ENCODE results near the gene NEO1. TPM values are rescaled to one million over a fixed set of nuclear protein-coding genes. Genes with fewer than 3 reads are reported as not detected.

The NEO1 gene
- total RNA-seq, 1 donor from 2014 or later = 31.3 TPM

GRCh38 chr15:73265536-73266153 is 213.4 kb downstream of the NEO1 start:
- Histone ChIP-seq H3K4me3 (ENCODE audit: low read length in 3 of 3) (no peak overlapping the region), H3K9me3 (ENCODE audit: control insufficient read depth in 3 of 3, low read length in 3 of 3) (no peaks in the 10 kb centered on the region), H3K27ac (ENCODE audit: low read depth, low read length) (no peak overlapping the region), H3K27me3 (ENCODE audit: control insufficient read depth in 3 of 3, insufficient read depth in 3 of 3, low read length in 3 of 3) (no peaks in the 10 kb centered on the region), H3K36me3 (ENCODE audit: control insufficient read depth in 3 of 3, insufficient read depth in 3 of 3, low read length in 3 of 3) (peaks cover 7 to 28% (median 22%) of the 10 kb centered on the region in 3 donors), H3K4me1 (ENCODE audit: control insufficient read depth in 3 of 3, insufficient read depth in 3 of 3, low read length in 3 of 3) (no peaks in the 10 kb centered on the region), H3K9ac (ENCODE audit: low read depth in 1 of 3, low read length in 3 of 3) (no peak overlapping the region)

- Histone ChIP-seq H3K4me1 (ENCODE audit: control insufficient read depth in 3 of 3, insufficient read depth in 3 of 3, low read length in 3 of 3) (peaks cover 0 to 3% (median 0%) of the 10 kb centered on the region in 3 donors), H3K27me3 (ENCODE audit: control insufficient read depth in 3 of 3, insufficient read depth in 3 of 3, low read length in 3 of 3) (no peaks in the 10 kb centered on the region), H3K9me3 (ENCODE audit: control insufficient read depth in 3 of 3, low read length in 3 of 3) (no peaks in the 10 kb centered on the region), H3K27ac (ENCODE audit: low read depth, low read length) (no peak overlapping the region), H3K36me3 (ENCODE audit: control insufficient read depth in 3 of 3, insufficient read depth in 3 of 3, low read length in 3 of 3) (peaks cover 7 to 25% (median 16%) of the 10 kb centered on the region in 3 donors), H3K4me3 (ENCODE audit: low read length in 3 of 3) (no peak overlapping the region), H3K9ac (ENCODE audit: low read depth in 1 of 3, low read length in 3 of 3) (no peak overlapping the region)
Observed at GRCh38 chr15:73268457-73268856, 216.2 kb downstream of the NEO1 start.

DNA sequence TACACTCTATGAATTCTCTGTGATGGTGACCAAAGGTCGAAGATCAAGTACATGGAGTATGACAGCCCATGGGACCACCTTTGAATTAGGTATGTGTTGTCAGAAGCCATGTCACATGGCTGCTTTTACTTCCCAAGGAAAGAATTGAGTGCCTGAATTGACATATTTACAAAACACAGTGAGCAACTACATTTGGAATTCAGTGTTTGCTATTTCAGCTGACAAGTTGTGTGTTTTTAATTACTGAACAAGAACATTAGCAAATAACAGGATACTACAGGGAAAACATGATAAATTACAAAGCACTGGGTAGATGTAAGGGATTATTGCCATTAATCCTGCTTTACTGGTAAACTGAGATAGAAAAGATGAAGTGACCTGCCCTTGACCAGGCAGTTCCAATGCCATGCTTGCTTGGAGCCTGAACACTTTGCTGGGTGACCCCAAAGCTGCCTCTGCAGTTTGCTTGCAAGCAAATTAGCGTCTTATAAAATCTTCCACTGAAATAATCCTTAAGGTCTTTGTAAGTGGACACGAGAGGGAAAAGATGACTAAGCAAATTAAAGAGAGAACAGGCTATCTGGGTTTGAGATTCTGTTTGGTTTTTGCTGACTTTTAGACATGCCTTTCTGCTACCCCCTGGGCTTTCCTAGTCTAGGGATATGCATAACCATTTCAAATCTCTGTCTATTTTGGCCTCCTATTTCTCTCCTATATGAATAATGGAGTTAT is 218.3 kb downstream of the NEO1 start:
- H3K4me1 ChIP-seq (ENCODE audit: control insufficient read depth in 3 of 3, insufficient read depth in 3 of 3, low read length in 3 of 3) = peaks cover 0 to 3% (median 0%) of the 10 kb centered on the region in 3 donors
- H3K4me3 ChIP-seq (ENCODE audit: low read length in 3 of 3) = no peak overlapping the region
- H3K9me3 ChIP-seq (ENCODE audit: control insufficient read depth in 3 of 3, low read length in 3 of 3) = no peaks in the 10 kb centered on the region
- H3K27ac ChIP-seq (ENCODE audit: low read depth, low read length) = no peak overlapping the region
- H3K27me3 ChIP-seq (ENCODE audit: control insufficient read depth in 3 of 3, insufficient read depth in 3 of 3, low read length in 3 of 3) = no peaks in the 10 kb centered on the region
- H3K36me3 ChIP-seq (ENCODE audit: control insufficient read depth in 3 of 3, insufficient read depth in 3 of 3, low read length in 3 of 3) = peaks cover 10 to 24% (median 20%) of the 10 kb centered on the region in 3 donors
- no peak overlapping the region for H3K9ac ChIP-seq (ENCODE audit: low read depth in 1 of 3, low read length in 3 of 3)

- Histone ChIP-seq H3K27ac (ENCODE audit: low read depth, low read length) (no peak overlapping the region), H3K27me3 (ENCODE audit: control insufficient read depth in 3 of 3, insufficient read depth in 3 of 3, low read length in 3 of 3) (no peaks in the 10 kb centered on the region), H3K36me3 (ENCODE audit: control insufficient read depth in 3 of 3, insufficient read depth in 3 of 3, low read length in 3 of 3) (peaks cover 7 to 17% (median 16%) of the 10 kb centered on the region in 3 donors), H3K4me3 (ENCODE audit: low read length in 3 of 3) (no peak overlapping the region), H3K9me3 (ENCODE audit: control insufficient read depth in 3 of 3, low read length in 3 of 3) (no peaks in the 10 kb centered on the region), H3K4me1 (ENCODE audit: control insufficient read depth in 3 of 3, insufficient read depth in 3 of 3, low read length in 3 of 3) (peaks cover 0 to 3% (median 0%) of the 10 kb centered on the region in 3 donors), H3K9ac (ENCODE audit: low read depth in 1 of 3, low read length in 3 of 3) (peak overlapping the region in 1 of 3 donors; percentile 10)
Observed at GRCh38 chr15:73273181-73274002, 221.1 kb downstream of the NEO1 start.

DNA sequence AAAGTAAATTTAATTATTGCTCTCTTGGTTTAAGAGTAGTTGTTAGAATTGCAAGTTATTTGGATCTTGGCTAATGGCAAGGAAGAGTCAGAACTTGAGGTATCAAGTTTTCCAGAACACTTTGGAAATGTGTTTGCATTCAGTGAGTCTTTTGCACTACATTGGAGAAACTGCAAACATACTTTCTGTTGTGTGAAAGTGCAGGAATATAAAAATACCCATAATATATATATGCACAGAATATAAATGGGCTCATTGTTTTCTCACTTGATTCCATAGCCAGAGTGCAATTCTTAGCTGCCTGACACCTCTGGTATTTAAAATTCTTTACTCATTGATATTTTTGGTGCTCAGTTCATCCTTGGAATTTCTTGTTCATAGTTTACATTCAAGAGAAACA is 223.6 kb downstream of the NEO1 start:
- H3K9me3 ChIP-seq (ENCODE audit: control insufficient read depth in 3 of 3, low read length in 3 of 3) = no peaks in the 10 kb centered on the region
- peaks cover 8 to 10% (median 10%) of the 10 kb centered on the region in 3 donors for H3K36me3 ChIP-seq (ENCODE audit: control insufficient read depth in 3 of 3, insufficient read depth in 3 of 3, low read length in 3 of 3)
- H3K4me1 ChIP-seq (ENCODE audit: control insufficient read depth in 3 of 3, insufficient read depth in 3 of 3, low read length in 3 of 3) = peaks cover 0 to 3% (median 0%) of the 10 kb centered on the region in 3 donors
- H3K27ac ChIP-seq (ENCODE audit: low read depth, low read length) = no peak overlapping the region
- no peak overlapping the region for H3K9ac ChIP-seq (ENCODE audit: low read depth in 1 of 3, low read length in 3 of 3)
- no peaks in the 10 kb centered on the region for H3K27me3 ChIP-seq (ENCODE audit: control insufficient read depth in 3 of 3, insufficient read depth in 3 of 3, low read length in 3 of 3)
- H3K4me3 ChIP-seq (ENCODE audit: low read length in 3 of 3) = no peak overlapping the region

- peaks cover 0 to 5% (median 4%) of the 10 kb centered on the region in 3 donors for H3K4me1 ChIP-seq (ENCODE audit: control insufficient read depth in 3 of 3, insufficient read depth in 3 of 3, low read length in 3 of 3)
- no peaks in the 10 kb centered on the region for H3K9me3 ChIP-seq (ENCODE audit: control insufficient read depth in 3 of 3, low read length in 3 of 3)
- H3K4me3 ChIP-seq (ENCODE audit: low read length in 3 of 3) = no peak overlapping the region
- H3K27ac ChIP-seq (ENCODE audit: low read depth, low read length) = no peak overlapping the region
- no peaks in the 10 kb centered on the region for H3K27me3 ChIP-seq (ENCODE audit: control insufficient read depth in 3 of 3, insufficient read depth in 3 of 3, low read length in 3 of 3)
- peaks cover 21 to 40% (median 24%) of the 10 kb centered on the region in 3 donors for H3K36me3 ChIP-seq (ENCODE audit: control insufficient read depth in 3 of 3, insufficient read depth in 3 of 3, low read length in 3 of 3)
- no peak overlapping the region for H3K9ac ChIP-seq (ENCODE audit: low read depth in 1 of 3, low read length in 3 of 3)
Observed at GRCh38 chr15:73282567-73283365, 230.5 kb downstream of the NEO1 start.

- Histone ChIP-seq H3K4me3 (ENCODE audit: low read length in 3 of 3) (no peak overlapping the region), H3K27ac (ENCODE audit: low read depth, low read length) (no peak overlapping the region), H3K36me3 (ENCODE audit: control insufficient read depth in 3 of 3, insufficient read depth in 3 of 3, low read length in 3 of 3) (peaks cover 21 to 44% (median 23%) of the 10 kb centered on the region in 3 donors), H3K27me3 (ENCODE audit: control insufficient read depth in 3 of 3, insufficient read depth in 3 of 3, low read length in 3 of 3) (no peaks in the 10 kb centered on the region), H3K9me3 (ENCODE audit: control insufficient read depth in 3 of 3, low read length in 3 of 3) (no peaks in the 10 kb centered on the region), H3K4me1 (ENCODE audit: control insufficient read depth in 3 of 3, insufficient read depth in 3 of 3, low read length in 3 of 3) (peaks cover 0 to 5% (median 4%) of the 10 kb centered on the region in 3 donors), H3K9ac (ENCODE audit: low read depth in 1 of 3, low read length in 3 of 3) (no peak overlapping the region)
Observed at GRCh38 chr15:73283366-73283962, 231.2 kb downstream of the NEO1 start.

GRCh38 chr15:73284090-73284716 is 231.9 kb downstream of the NEO1 start:
- Histone ChIP-seq H3K27ac (ENCODE audit: low read depth, low read length) (no peak overlapping the region), H3K4me1 (ENCODE audit: control insufficient read depth in 3 of 3, insufficient read depth in 3 of 3, low read length in 3 of 3) (peaks cover 0 to 5% (median 4%) of the 10 kb centered on the region in 3 donors), H3K4me3 (ENCODE audit: low read length in 3 of 3) (no peak overlapping the region), H3K36me3 (ENCODE audit: control insufficient read depth in 3 of 3, insufficient read depth in 3 of 3, low read length in 3 of 3) (peaks cover 27 to 48% (median 29%) of the 10 kb centered on the region in 3 donors), H3K9ac (ENCODE audit: low read depth in 1 of 3, low read length in 3 of 3) (no peak overlapping the region), H3K27me3 (ENCODE audit: control insufficient read depth in 3 of 3, insufficient read depth in 3 of 3, low read length in 3 of 3) (no peaks in the 10 kb centered on the region), H3K9me3 (ENCODE audit: control insufficient read depth in 3 of 3, low read length in 3 of 3) (no peaks in the 10 kb centered on the region)

DNA sequence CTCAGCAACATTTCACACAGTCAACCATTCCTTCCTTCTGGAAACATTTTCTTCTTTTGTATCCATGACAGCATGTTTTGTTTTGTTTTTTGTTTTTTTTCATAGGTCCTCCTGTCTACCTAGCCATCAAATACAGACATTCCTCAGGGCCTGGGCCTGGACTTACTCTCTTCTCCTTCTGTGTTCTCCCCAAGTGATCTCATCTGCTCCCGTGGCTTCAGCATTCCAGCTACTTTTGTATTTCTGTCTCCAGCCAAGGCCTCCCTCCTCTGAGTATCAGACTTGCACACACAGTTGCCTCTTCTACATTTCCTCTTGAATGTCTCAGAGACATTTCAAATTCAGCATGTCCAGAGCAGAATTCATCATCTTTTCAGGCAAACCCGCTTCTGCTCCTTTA is 234.0 kb downstream of the NEO1 start:
- Histone ChIP-seq H3K4me1 (ENCODE audit: control insufficient read depth in 3 of 3, insufficient read depth in 3 of 3, low read length in 3 of 3) (peaks cover 0 to 5% (median 4%) of the 10 kb centered on the region in 3 donors), H3K9me3 (ENCODE audit: control insufficient read depth in 3 of 3, low read length in 3 of 3) (no peaks in the 10 kb centered on the region), H3K27me3 (ENCODE audit: control insufficient read depth in 3 of 3, insufficient read depth in 3 of 3, low read length in 3 of 3) (no peaks in the 10 kb centered on the region), H3K36me3 (ENCODE audit: control insufficient read depth in 3 of 3, insufficient read depth in 3 of 3, low read length in 3 of 3) (peaks cover 28 to 62% (median 33%) of the 10 kb centered on the region in 3 donors), H3K4me3 (ENCODE audit: low read length in 3 of 3) (no peak overlapping the region), H3K9ac (ENCODE audit: low read depth in 1 of 3, low read length in 3 of 3) (no peak overlapping the region), H3K27ac (ENCODE audit: low read depth, low read length) (no peak overlapping the region)
